ENCODE results near the gene ADD2.
"Not testable (repeated sequence)": the region's sequence is repeated elsewhere in the genome, so short reads cannot be mapped to it uniquely, and the experiment has no call there.

The ADD2 gene

GRCh38 chr2:70630761-70631160 is 137.2 kb downstream of the ADD2 start:
- ChIA-PET CTCF (interaction anchor here (1.3 to 1.7 kb wide), 3 partner anchors 12 to 327 kb away, joined by 3 to 8 read pairs (median 5); no protein-coding TSS in a partner anchor), POLR2A (no interaction called here)
- no peak for DNase-seq (ENCODE audit: extremely low spot score)
- no peak for TF ChIP-seq CTCF (IDR thresholded peaks at IDR 0.05; ENCODE audit: control extremely low read depth, extremely low read depth, low read depth, missing control alignments)

- no peak for DNase-seq (ENCODE audit: extremely low spot score)
- no peak for TF ChIP-seq CTCF (IDR thresholded peaks at IDR 0.05; ENCODE audit: control extremely low read depth, extremely low read depth, low read depth, missing control alignments)
- POLR2A ChIA-PET, result no interaction called here
- CTCF ChIA-PET, result interaction anchor here (3.3 kb wide), 1 partner anchor 10 kb away, joined by 17 read pairs; no protein-coding TSS in a partner anchor
Measured at GRCh38 chr2:70627211-70627898, 140.6 kb downstream of the ADD2 start.

GRCh38 chr2:70626254-70626990 is 141.6 kb downstream of the ADD2 start:
- POLR2A ChIA-PET, result no interaction called here
- CTCF ChIA-PET, result interaction anchor here (3.3 kb wide), 1 partner anchor 9 kb away, joined by 17 read pairs; no protein-coding TSS in a partner anchor
- no peak for DNase-seq (ENCODE audit: extremely low spot score)
- no peak for TF ChIP-seq CTCF (IDR thresholded peaks at IDR 0.05; ENCODE audit: control extremely low read depth, extremely low read depth, low read depth, missing control alignments)

- POLR2A ChIA-PET; CTCF ChIA-PET; DNase-seq (ENCODE audit: extremely low spot score): not testable (repeated sequence)
Measured at GRCh38 chr2:70621536-70621935, 146.5 kb downstream of the ADD2 start.

GRCh38 chr2:70620020-70620419 is 148.0 kb downstream of the ADD2 start:
- TF ChIP-seq CTCF (IDR thresholded peaks at IDR 0.05; ENCODE audit: control extremely low read depth, extremely low read depth, low read depth, missing control alignments), result no peak
- ChIA-PET POLR2A (no interaction called here), CTCF (interaction anchor here (0.7 to 6.8 kb wide), 6 partner anchors 14 to 316 kb away, joined by 3 to 81 read pairs (median 10); partner anchors contain the start of gene FAM136A)
- DNase-seq (ENCODE audit: extremely low spot score), result no peak

- CTCF ChIA-PET, result interaction anchor here (0.9 to 6.8 kb wide), 8 partner anchors 10 to 716 kb away, joined by 3 to 81 read pairs (median 17); partner anchors contain the start of gene FAM136A
- POLR2A ChIA-PET, result no interaction called here
- no peak for DNase-seq (ENCODE audit: extremely low spot score)
- no peak for TF ChIP-seq CTCF (IDR thresholded peaks at IDR 0.05; ENCODE audit: control extremely low read depth, extremely low read depth, low read depth, missing control alignments)
Measured at GRCh38 chr2:70619167-70619566, 148.8 kb downstream of the ADD2 start.

Data from GM10248 (cell line).